Measurements from ENCODE around the gene FGF11.

Gene FGF11

DNA sequence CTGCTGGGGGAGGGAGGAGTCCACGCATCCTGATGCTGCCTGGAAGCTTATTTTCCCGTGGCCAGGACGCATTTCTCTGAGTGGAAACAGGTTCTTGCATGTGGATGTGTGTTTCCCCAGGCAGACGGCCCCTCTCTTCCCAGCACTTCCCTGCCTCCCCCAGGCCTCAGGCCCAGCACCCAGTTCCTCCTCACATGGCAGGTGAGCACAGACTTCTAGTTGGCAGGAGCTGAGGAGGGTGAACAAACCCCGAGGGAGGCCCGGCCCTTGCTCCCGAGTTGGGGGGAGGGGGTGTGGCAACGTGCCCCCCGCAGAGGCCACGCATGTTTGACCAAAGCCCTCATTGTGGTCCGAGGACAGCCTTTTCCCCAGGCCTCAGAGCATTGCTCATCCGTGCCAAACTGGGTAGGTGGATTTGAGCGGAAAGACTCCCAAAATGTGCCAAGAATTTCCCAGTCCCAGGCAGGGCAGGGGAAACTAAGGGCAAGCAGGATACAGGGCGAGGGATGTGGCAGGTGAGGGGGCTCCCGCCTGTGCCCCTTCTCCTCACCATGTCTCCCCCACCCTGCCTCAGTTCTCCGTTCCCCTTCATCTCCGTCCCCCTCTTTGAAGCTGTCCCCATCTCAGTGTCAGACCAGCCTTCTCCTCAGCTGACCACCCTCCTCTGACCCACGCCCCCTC, 20.7 kb upstream of the FGF11 start:
- Mint-ChIP-seq H3K9me3 (ENCODE audit: low read depth) (no peaks in the 10 kb centered on the region), H3K36me3 (peaks cover 2% of the 10 kb centered on the region), H3K4me3 (no peak overlapping the region), H3K27me3 (no peaks in the 10 kb centered on the region), H3K4me1 (ENCODE audit: low read depth) (peaks cover 2% of the 10 kb centered on the region), H3K27ac (no peak overlapping the region)

DNA sequence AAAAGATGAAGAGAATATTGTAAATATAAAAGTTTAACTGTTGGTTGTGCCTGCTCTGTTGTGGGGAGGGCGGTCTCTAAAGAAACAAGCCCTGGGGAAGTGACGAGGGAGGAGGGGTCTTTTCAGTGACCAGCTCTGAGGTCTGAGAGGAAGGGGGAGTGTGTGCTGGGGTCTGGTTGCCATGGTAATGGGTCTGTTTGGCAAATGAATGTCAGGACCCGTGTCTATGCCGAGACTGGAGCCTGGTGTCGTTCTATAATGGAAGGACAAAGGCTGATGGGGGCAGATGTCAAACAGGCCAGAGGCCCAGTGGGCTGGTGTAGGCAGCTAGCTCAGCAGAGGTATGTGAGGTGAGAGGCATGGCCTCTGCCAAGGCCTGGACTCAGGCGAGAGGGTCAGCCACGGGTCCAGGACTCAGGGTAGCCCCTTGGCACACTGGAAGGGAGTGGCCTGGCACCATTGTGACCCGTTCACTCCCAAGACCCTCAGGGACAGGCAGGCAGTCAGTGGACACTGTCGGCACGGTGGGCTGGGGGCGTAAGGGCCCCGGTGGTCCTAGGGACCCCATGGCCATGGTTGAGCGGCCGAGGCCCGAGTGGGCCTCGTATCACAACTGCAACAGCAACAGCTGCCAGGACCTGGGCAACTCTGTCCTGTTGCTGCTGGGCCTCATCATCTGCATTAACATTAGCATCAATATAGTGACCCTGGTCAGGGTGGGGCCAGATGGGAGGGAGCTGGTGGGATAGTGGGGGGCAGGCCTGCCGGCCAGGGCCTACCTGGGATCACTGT, 19.3 kb upstream of the FGF11 start, which contains the start of gene SPEM1:
TSS of gene SPEM1 (plus strand) at position 506 of the 792 bp plus-strand sequence. CDS start at position 567, 61 bp downstream.
- H3K27me3 Mint-ChIP-seq: no peaks in the 10 kb centered on the region
- no peaks in the 10 kb centered on the region for H3K9me3 Mint-ChIP-seq (ENCODE audit: low read depth)
- H3K4me1 Mint-ChIP-seq (ENCODE audit: low read depth): peaks cover 2% of the 10 kb centered on the region
- no peak within 1 kb of the TSS for H3K27ac Mint-ChIP-seq
- H3K4me3 Mint-ChIP-seq: no peak within 1 kb of the TSS
- H3K36me3 Mint-ChIP-seq: peaks cover 2% of the 10 kb centered on the region

DNA sequence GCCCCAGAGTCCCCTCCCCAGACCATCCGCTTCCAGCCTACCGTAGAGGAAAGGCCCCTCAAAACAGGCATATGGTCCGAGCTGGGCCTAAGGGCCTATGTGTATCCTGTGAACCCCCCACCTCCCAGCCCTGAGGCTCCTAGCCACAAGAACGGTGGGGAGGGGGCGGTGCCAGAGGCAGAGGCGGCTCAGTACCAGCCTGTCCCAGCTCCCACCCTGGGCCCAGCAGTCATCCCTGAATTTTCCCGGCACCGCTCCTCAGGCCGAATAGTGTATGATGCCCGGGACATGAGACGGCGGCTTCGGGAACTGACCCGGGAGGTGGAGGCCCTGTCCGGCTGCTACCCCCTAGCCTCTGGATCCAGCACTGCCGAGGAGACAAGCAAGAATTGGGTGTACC, 18.1 kb upstream of the FGF11 start:
- no peaks in the 10 kb centered on the region for H3K27me3 Mint-ChIP-seq
- H3K4me1 Mint-ChIP-seq (ENCODE audit: low read depth): peaks cover 2% of the 10 kb centered on the region
- H3K4me3 Mint-ChIP-seq: no peak overlapping the region
- H3K27ac Mint-ChIP-seq: no peak overlapping the region
- H3K9me3 Mint-ChIP-seq (ENCODE audit: low read depth): no peaks in the 10 kb centered on the region
- H3K36me3 Mint-ChIP-seq: peaks cover 2% of the 10 kb centered on the region

DNA sequence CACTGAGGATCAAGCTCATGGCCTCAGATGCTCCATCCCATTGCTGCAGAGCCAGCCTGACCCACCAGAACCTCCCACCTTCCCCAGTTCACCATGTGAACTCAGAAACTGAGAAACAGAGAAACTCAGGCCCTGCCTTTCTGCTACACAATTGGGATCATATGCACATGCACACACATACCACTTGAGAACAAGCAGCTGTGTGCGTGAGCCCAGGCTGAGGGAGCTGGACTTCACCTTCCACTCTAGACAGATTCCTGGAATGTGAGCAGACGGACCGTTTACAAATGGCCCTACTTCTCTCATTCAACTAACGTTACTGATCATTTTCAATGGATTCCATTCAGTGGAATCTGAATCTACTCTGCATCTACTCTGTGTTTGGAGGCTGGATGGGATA, 15.6 kb upstream of the FGF11 start:
- Mint-ChIP-seq H3K27ac (no peak overlapping the region), H3K36me3 (no peaks in the 10 kb centered on the region), H3K4me3 (no peak overlapping the region), H3K4me1 (ENCODE audit: low read depth) (no peaks in the 10 kb centered on the region), H3K9me3 (ENCODE audit: low read depth) (no peaks in the 10 kb centered on the region), H3K27me3 (no peaks in the 10 kb centered on the region)

DNA sequence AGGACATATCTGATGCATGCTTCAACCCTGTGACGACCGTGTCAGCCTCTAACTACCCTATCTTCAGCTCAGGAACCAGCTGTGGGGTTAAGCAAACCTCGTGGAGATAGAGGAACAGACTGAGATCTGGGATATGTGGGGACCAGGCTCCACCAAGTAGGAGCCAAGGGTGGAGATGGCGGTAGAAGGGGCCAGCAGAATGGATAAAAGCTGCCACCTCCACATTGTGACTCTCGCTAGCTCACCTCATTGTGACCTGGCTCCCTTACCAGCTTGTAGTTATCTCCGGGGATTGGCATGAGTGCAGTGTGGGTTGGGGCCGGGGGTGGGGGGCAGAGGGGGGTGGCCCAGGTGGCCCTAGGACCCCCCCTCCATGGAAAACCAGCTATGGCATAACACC, 14.0 kb upstream of the FGF11 start, which contains the start of gene SPEM2:
TSS of gene SPEM2 (plus strand) at position 301 of the 400 bp plus-strand sequence. CDS start at position 374, 73 bp downstream.
- no peak within 1 kb of the TSS for H3K27ac Mint-ChIP-seq
- H3K4me3 Mint-ChIP-seq: no peak within 1 kb of the TSS
- H3K4me1 Mint-ChIP-seq (ENCODE audit: low read depth): no peaks in the 10 kb centered on the region

DNA sequence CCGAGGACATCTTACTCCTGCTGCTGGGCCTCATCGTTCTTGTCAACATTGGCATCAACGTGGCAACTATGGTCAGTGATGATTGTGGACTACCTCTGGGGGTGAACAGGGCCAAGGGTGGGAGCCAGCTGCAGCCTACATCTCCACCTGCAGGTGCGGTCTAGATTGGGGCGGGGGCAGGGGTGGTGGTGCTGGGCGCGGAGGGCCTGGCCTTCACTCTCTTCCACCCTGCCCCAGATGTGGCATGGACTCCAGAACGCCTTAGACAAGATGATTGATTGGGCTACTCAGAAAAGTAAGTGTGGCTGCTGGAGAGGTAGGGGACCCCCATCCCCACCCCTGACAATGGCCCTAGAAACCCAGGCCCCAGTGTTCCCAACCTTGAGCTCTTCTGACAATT, 13.6 kb upstream of the FGF11 start:
- Mint-ChIP-seq H3K4me1 (ENCODE audit: low read depth) (no peaks in the 10 kb centered on the region), H3K27ac (no peak overlapping the region), H3K9me3 (ENCODE audit: low read depth) (no peaks in the 10 kb centered on the region), H3K4me3 (no peak overlapping the region), H3K36me3 (no peaks in the 10 kb centered on the region), H3K27me3 (no peaks in the 10 kb centered on the region)

More for the DNA sequence above, 14.0 kb upstream of the FGF11 start, which contains the start of gene SPEM2:
- no peaks in the 10 kb centered on the region for H3K27me3 Mint-ChIP-seq
- no peaks in the 10 kb centered on the region for H3K9me3 Mint-ChIP-seq (ENCODE audit: low read depth)
- no peaks in the 10 kb centered on the region for H3K36me3 Mint-ChIP-seq

DNA sequence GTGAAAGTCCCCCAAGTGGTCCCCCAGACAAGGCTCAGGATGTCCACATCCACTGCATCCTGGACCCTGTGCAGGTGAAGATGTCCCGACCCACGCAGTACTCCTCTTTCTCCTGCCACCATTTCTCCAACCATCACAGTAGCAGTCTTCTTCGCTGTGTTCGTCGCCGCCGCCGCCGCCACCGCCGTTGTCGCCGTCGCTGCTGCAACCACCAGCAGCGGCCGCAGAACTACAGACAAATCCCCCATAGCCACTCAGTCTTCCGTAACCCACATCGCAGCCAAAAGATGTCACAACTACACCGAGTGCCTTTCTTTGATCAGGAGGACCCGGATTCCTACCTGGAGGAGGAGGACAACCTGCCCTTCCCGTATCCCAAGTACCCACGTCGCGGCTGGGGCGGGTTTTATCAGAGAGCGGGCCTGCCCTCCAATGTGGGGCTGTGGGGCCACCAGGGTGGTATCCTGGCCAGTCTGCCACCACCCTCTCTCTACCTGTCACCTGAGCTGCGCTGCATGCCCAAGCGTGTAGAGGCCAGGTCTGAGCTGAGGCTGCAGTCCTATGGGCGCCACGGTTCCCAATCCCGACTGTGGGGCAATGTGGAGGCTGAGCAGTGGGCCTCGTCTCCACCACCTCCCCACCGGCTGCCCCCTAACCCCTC, 13.0 kb upstream of the FGF11 start:
- H3K4me3 Mint-ChIP-seq: no peak overlapping the region
- no peaks in the 10 kb centered on the region for H3K36me3 Mint-ChIP-seq
- H3K27me3 Mint-ChIP-seq: no peaks in the 10 kb centered on the region
- no peaks in the 10 kb centered on the region for H3K4me1 Mint-ChIP-seq (ENCODE audit: low read depth)
- H3K27ac Mint-ChIP-seq: no peak overlapping the region
- no peaks in the 10 kb centered on the region for H3K9me3 Mint-ChIP-seq (ENCODE audit: low read depth)

DNA sequence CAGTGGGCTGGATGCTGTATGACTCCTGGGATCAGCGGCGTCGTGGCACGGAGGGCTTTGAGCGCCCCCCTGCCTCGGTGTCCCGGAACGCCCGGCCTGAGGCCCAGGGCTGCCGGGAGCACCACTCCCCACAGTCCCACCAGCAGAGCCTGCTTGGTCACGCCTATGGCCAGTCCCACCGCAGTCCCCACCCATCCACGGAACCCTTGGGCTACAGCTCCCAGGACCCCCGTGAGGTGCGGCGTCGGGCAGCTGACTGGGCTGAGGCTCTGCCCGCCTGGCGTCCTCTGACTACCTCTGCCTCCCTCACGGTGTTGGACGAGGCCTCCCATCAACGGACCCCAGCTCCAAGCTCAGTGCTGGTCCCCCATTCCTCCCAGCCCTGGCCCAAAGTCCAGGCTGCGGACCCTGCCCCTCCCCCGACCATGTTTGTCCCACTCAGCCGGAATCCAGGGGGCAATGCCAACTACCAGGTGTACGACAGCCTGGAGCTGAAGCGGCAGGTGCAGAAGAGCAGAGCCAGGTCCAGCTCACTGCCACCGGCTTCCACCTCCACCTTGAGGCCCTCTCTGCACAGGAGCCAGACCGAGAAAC, 12.3 kb upstream of the FGF11 start:
- H3K36me3 Mint-ChIP-seq: no peaks in the 10 kb centered on the region
- no peaks in the 10 kb centered on the region for H3K27me3 Mint-ChIP-seq
- H3K4me3 Mint-ChIP-seq: no peak overlapping the region
- H3K4me1 Mint-ChIP-seq (ENCODE audit: low read depth): no peaks in the 10 kb centered on the region
- H3K27ac Mint-ChIP-seq: no peak overlapping the region
- no peaks in the 10 kb centered on the region for H3K9me3 Mint-ChIP-seq (ENCODE audit: low read depth)

DNA sequence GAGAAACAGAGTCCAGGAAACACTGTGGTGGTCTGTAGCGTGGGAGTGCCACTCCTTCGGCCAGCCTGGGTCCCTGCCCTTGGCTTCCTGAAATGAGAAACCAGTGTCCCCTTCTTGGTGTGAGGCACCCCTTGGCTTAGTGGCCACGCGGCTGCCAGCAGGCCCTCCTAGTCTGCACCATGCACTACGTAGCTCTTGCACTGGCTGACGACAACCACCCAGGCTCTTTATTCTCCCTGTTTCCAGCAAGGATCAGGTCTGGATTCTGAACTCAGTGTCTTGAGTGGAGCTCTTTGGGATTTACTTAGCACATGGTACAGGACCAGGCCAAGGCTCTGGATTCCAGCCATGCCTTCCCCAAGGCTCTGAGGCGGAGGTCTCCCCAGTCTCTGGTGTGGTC, 11.8 kb upstream of the FGF11 start:
- Mint-ChIP-seq H3K9me3 (ENCODE audit: low read depth) (no peaks in the 10 kb centered on the region), H3K4me3 (no peak overlapping the region), H3K36me3 (no peaks in the 10 kb centered on the region), H3K4me1 (ENCODE audit: low read depth) (no peaks in the 10 kb centered on the region), H3K27ac (no peak overlapping the region), H3K27me3 (no peaks in the 10 kb centered on the region)

DNA sequence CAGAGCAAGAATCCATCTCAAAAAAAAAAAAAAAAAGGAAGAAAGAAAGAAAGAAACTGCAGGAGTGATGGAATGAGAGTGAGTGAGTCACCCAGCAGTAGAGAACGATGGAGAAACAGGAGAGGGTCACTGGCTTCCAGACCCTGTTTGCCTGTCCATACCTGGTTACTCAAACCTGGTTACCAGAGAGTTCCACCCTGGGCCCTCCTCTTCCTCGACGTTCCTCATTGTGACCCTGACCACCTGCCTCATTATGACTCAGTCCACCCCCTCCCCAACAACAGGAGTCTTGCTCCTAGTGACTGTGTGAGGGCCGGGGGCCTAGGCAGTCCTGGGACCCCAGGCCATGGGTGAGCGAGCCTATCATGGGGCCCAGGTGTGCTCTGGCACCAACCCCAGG, 10.8 kb upstream of the FGF11 start, which contains the start of gene SPEM3:
TSS of gene SPEM3 (plus strand) at position 301 of the 400 bp plus-strand sequence. CDS start at position 347, 46 bp downstream.
- H3K36me3 Mint-ChIP-seq: no peaks in the 10 kb centered on the region
- no peak within 1 kb of the TSS for H3K27ac Mint-ChIP-seq
- H3K27me3 Mint-ChIP-seq: no peaks in the 10 kb centered on the region
- H3K9me3 Mint-ChIP-seq (ENCODE audit: low read depth): no peaks in the 10 kb centered on the region
- H3K4me1 Mint-ChIP-seq (ENCODE audit: low read depth): no peaks in the 10 kb centered on the region
- no peak within 1 kb of the TSS for H3K4me3 Mint-ChIP-seq

DNA sequence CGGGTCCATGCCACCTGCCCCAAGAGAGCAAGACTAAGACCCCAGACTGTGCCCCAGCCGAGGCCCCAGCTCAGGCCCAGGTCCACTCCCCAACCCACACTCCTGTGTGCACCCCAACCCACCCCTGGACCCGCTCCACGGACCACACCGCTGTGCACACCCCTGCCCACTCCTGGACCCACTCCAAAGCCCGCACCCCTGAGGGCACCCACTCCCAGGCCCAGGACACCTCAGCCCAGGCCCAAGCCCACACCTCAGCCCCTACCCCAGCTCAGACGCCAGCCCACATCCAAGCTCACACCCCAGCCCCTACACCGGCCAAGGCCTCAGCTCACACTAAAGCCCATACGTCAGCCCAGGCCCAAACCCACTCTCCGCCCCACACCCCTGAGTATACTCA, 9.6 kb upstream of the FGF11 start:
- no peaks in the 10 kb centered on the region for H3K4me1 Mint-ChIP-seq (ENCODE audit: low read depth)
- no peaks in the 10 kb centered on the region for H3K27me3 Mint-ChIP-seq
- H3K27ac Mint-ChIP-seq: no peak overlapping the region
- H3K4me3 Mint-ChIP-seq: no peak overlapping the region
- H3K36me3 Mint-ChIP-seq: no peaks in the 10 kb centered on the region
- no peaks in the 10 kb centered on the region for H3K9me3 Mint-ChIP-seq (ENCODE audit: low read depth)

DNA sequence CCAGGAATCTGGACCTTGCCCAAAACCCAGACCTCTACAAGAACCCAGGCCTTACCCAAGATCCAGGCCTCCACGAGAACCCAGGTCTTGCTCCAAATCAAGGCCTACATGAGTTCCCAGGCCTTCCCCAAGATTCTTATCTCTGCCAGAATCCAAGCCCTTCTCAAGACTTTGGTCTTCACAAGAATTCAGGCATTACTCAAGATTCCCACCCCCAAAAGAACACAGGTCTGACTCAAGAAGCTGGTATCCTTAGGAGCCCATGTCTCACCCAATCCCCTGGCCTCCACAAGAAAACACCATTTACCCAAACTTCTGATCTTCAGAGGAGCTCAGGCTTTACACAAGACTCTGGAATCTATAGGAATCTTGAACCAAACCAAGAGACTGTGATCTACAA, 8.1 kb upstream of the FGF11 start:
- peaks cover 10% of the 10 kb centered on the region for H3K4me1 Mint-ChIP-seq (ENCODE audit: low read depth)
- no peak overlapping the region for H3K27ac Mint-ChIP-seq
- no peaks in the 10 kb centered on the region for H3K9me3 Mint-ChIP-seq (ENCODE audit: low read depth)
- no peaks in the 10 kb centered on the region for H3K27me3 Mint-ChIP-seq
- H3K36me3 Mint-ChIP-seq: no peaks in the 10 kb centered on the region
- no peak overlapping the region for H3K4me3 Mint-ChIP-seq

DNA sequence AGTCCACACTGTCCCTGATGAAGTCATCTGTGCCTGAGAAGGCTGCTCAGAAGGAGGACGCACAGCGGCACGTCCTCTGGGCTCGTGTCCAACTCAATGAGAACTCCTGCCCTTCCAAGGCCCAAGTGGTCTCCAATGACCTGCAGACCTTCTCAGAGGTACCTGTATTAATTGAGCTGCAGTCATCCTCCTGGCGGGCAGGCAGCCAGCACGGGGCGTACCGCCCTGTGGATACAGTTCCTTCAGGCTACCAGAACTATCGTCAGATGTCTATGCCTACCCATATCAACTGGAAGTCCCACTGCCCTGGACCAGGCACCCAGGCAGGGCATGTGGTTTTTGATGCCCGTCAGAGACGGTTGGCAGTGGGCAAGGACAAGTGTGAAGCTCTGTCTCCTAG, 7.0 kb upstream of the FGF11 start:
- Mint-ChIP-seq H3K36me3 (no peaks in the 10 kb centered on the region), H3K9me3 (ENCODE audit: low read depth) (no peaks in the 10 kb centered on the region), H3K27ac (no peak overlapping the region), H3K4me1 (ENCODE audit: low read depth) (peaks cover 17% of the 10 kb centered on the region), H3K27me3 (no peaks in the 10 kb centered on the region), H3K4me3 (no peak overlapping the region)

DNA sequence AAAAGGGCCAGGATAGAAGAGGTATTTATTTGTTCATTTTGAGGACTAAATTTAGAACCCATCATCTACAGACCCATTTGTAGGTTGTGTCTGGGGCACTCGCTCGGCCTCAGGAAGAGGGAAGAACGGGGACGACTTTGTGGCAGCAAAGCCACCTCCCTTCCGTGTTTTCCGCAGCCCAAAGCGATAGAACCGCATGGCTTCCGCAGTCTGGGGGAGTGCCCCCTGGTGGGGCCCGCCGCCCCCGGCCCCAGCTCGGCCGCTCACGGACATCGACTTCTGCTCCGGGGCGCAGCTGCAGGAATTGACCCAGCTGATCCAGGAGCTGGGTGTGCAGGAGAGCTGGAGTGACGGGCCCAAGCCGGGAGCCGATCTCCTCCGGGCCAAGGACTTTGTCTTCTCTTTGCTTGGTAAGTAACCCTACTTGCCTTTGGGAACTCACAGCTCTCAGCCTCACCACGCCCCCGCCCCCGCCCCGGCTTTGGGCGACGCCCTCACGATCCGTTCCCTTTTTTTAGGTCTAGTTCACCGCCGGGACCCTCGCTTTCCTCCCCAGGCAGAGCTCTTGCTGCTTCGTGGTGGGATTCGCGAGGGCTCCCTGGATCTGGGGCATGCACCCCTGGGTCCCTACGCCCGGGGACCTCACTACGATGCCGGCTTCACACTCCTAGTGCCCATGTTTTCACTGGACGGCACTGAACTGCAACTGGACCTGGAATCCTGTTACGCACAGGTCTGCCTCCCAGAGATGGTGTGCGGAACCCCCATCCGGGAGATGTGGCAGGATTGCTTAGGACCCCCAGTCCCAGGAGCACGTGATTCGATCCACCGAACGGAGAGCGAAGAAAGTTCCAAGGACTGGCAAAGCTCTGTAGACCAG, 3.4 kb upstream of the FGF11 start:
- H3K4me3 Mint-ChIP-seq: peak overlapping the region; percentile 94
- no peaks in the 10 kb centered on the region for H3K36me3 Mint-ChIP-seq
- H3K4me1 Mint-ChIP-seq (ENCODE audit: low read depth): peaks cover 37% of the 10 kb centered on the region
- peak overlapping the region; percentile 92 for H3K27ac Mint-ChIP-seq
- no peaks in the 10 kb centered on the region for H3K9me3 Mint-ChIP-seq (ENCODE audit: low read depth)
- H3K27me3 Mint-ChIP-seq: peaks cover 5% of the 10 kb centered on the region

Data from activated naive CD8-positive, alpha-beta T cell (primary cell).